ENCODE data around the gene SLC39A1.

The SLC39A1 gene

GRCh38 chr1:153929426-153929825 is 33.9 kb downstream of the SLC39A1 start:
- no peaks in the 10 kb centered on the region for H3K9me2 ChIP-seq (ENCODE audit: low read depth, low read length)
- no peak overlapping the region for H3K27ac ChIP-seq (ENCODE audit: low read depth, low read length, poor library complexity, severe bottlenecking)
- H3K36me3 ChIP-seq (ENCODE audit: insufficient read depth, low read length), result peaks cover 46% of the 10 kb centered on the region
- H3K4me1 ChIP-seq (ENCODE audit: insufficient read depth, low read length, severe bottlenecking), result peaks cover 3% of the 10 kb centered on the region
- H3K4me2 ChIP-seq (ENCODE audit: low read length), result no peak overlapping the region
- TF ChIP-seq CTCF (IDR thresholded peaks at IDR 0.05; ENCODE audit: low read length) (no peak), EZH2 (IDR thresholded peaks at IDR 0.05; ENCODE audit: borderline replicate concordance, low read length) (no peak)
- H3K9ac ChIP-seq (ENCODE audit: low read length), result no peak overlapping the region
- H3K79me2 ChIP-seq (ENCODE audit: insufficient read depth, low read length), result no peaks in the 10 kb centered on the region
- no peaks in the 10 kb centered on the region for H3K9me3 ChIP-seq (ENCODE audit: low read length)
- H3K4me3 ChIP-seq (ENCODE audit: low read depth, low read length, poor library complexity, severe bottlenecking), result no peak overlapping the region
- H2AFZ ChIP-seq (ENCODE audit: low read length), result no peak overlapping the region
- H4K20me1 ChIP-seq (ENCODE audit: insufficient read depth, low read length), result no peaks in the 10 kb centered on the region
- no peaks in the 10 kb centered on the region for H3F3A ChIP-seq (ENCODE audit: insufficient read depth, low read length)
- H3K27me3 ChIP-seq (ENCODE audit: insufficient read depth, low read length), result no peaks in the 10 kb centered on the region

GRCh38 chr1:153928791-153929341 is 34.5 kb downstream of the SLC39A1 start:
- H3K79me2 ChIP-seq (ENCODE audit: insufficient read depth, low read length), result no peaks in the 10 kb centered on the region
- peaks cover 6% of the 10 kb centered on the region for H3K4me1 ChIP-seq (ENCODE audit: insufficient read depth, low read length, severe bottlenecking)
- no peaks in the 10 kb centered on the region for H3F3A ChIP-seq (ENCODE audit: insufficient read depth, low read length)
- H3K36me3 ChIP-seq (ENCODE audit: insufficient read depth, low read length), result peaks cover 40% of the 10 kb centered on the region
- H4K20me1 ChIP-seq (ENCODE audit: insufficient read depth, low read length), result no peaks in the 10 kb centered on the region
- H3K9me3 ChIP-seq (ENCODE audit: low read length), result no peaks in the 10 kb centered on the region
- no peak for TF ChIP-seq EZH2 (IDR thresholded peaks at IDR 0.05; ENCODE audit: borderline replicate concordance, low read length)
- no peak for TF ChIP-seq CTCF (IDR thresholded peaks at IDR 0.05; ENCODE audit: low read length)
- no peak overlapping the region for H2AFZ ChIP-seq (ENCODE audit: low read length)
- H3K4me2 ChIP-seq (ENCODE audit: low read length), result no peak overlapping the region
- H3K9ac ChIP-seq (ENCODE audit: low read length), result no peak overlapping the region
- H3K9me2 ChIP-seq (ENCODE audit: low read depth, low read length), result no peaks in the 10 kb centered on the region
- peak overlapping the region; percentile 64 for H3K27ac ChIP-seq (ENCODE audit: low read depth, low read length, poor library complexity, severe bottlenecking)
- no peak overlapping the region for H3K4me3 ChIP-seq (ENCODE audit: low read depth, low read length, poor library complexity, severe bottlenecking)
- H3K27me3 ChIP-seq (ENCODE audit: insufficient read depth, low read length), result no peaks in the 10 kb centered on the region

GRCh38 chr1:153928245-153928644 is 35.1 kb downstream of the SLC39A1 start:
- no peaks in the 10 kb centered on the region for H4K20me1 ChIP-seq (ENCODE audit: insufficient read depth, low read length)

More at GRCh38 chr1:153928245-153928644, 35.1 kb downstream of the SLC39A1 start:
- peaks cover 11% of the 10 kb centered on the region for H3K4me1 ChIP-seq (ENCODE audit: insufficient read depth, low read length, severe bottlenecking)
- no peak for TF ChIP-seq EZH2 (IDR thresholded peaks at IDR 0.05; ENCODE audit: borderline replicate concordance, low read length)
- TF ChIP-seq CTCF (IDR thresholded peaks at IDR 0.05; ENCODE audit: low read length), result no peak
- no peak overlapping the region for H3K9ac ChIP-seq (ENCODE audit: low read length)
- H3K79me2 ChIP-seq (ENCODE audit: insufficient read depth, low read length), result no peaks in the 10 kb centered on the region
- no peaks in the 10 kb centered on the region for H3K9me2 ChIP-seq (ENCODE audit: low read depth, low read length)
- no peak overlapping the region for H3K4me2 ChIP-seq (ENCODE audit: low read length)
- peaks cover 34% of the 10 kb centered on the region for H3K36me3 ChIP-seq (ENCODE audit: insufficient read depth, low read length)
- no peaks in the 10 kb centered on the region for H3F3A ChIP-seq (ENCODE audit: insufficient read depth, low read length)
- no peak overlapping the region for H2AFZ ChIP-seq (ENCODE audit: low read length)
- peak overlapping the region; percentile 64 for H3K27ac ChIP-seq (ENCODE audit: low read depth, low read length, poor library complexity, severe bottlenecking)
- H3K9me3 ChIP-seq (ENCODE audit: low read length), result no peaks in the 10 kb centered on the region
- no peaks in the 10 kb centered on the region for H3K27me3 ChIP-seq (ENCODE audit: insufficient read depth, low read length)
- no peak overlapping the region for H3K4me3 ChIP-seq (ENCODE audit: low read depth, low read length, poor library complexity, severe bottlenecking)

Measured in OCI-LY1 (cell line).